WTC11 (cell line): ENCODE measurements around the gene GRIP2. TPM values are rescaled to one million over a fixed set of nuclear protein-coding genes. Genes with fewer than 3 reads are reported as not detected.

Experiments used
- ATAC-seq: fragments of 200-7000 bp; cut with Tn5 transposase; 2 replicates; pipeline ENCODE4 v1.10.0; 2021; ENCODE audit warnings: mild to moderate bottlenecking, moderate library complexity
- CTCF ChIA-PET: fragments of 300-600 bp; sonication (Branson Sonifier 250); formaldehyde crosslinking; loops from one replicate; lab custom pipeline; 2021; ENCODE audit warnings: antibody characterized with exemption; lab: Charles Lee
- POLR2A ChIA-PET: fragments of 350-600 bp; sonication (Branson Sonifier 250); formaldehyde crosslinking; loops from one replicate; lab custom pipeline; 2021; ENCODE audit warnings: antibody characterized with exemption; lab: Charles Lee
- DNase-seq: peaks from one replicate; pipeline ENCODE4 v3.0.0; 2021; ENCODE audit warnings: low spot score
- H3K27ac Mint-ChIP-seq: 2 replicates; pipeline ENCODE4 v1.8.0; 2021; ENCODE audit warnings: mixed read lengths
- H3K27me3 Mint-ChIP-seq: 2 replicates; pipeline ENCODE4 v1.8.0; 2021; ENCODE audit warnings: low read depth, mild to moderate bottlenecking, moderate library complexity, mixed read lengths
- H3K36me3 Mint-ChIP-seq: 2 replicates; pipeline ENCODE4 v1.8.0; 2021; ENCODE audit warnings: mixed read lengths
- H3K4me1 Mint-ChIP-seq: 2 replicates; pipeline ENCODE4 v1.8.0; 2022; ENCODE audit warnings: mixed read lengths
- H3K4me3 Mint-ChIP-seq: 2 replicates; pipeline ENCODE4 v1.8.0; 2021; ENCODE audit warnings: mild to moderate bottlenecking, moderate library complexity, mixed read lengths
- H3K9me3 Mint-ChIP-seq: 2 replicates; pipeline ENCODE4 v1.8.0; 2021; ENCODE audit warnings: mixed read lengths
- AR ChIP-seq: fragments of 250-450 bp; sonication (Bioruptor Pico); IDR thresholded peaks from 2 replicates; pipeline ENCODE4 v1.9.0; 2021; ENCODE audit warnings: mild to moderate bottlenecking
- CBFB ChIP-seq: sonication (generic); formaldehyde crosslinking; IDR thresholded peaks from 2 replicates; pipeline ENCODE4 v1.8.1; 2022; ENCODE audit warnings: mild to moderate bottlenecking, low read depth, missing genetic modification reagents
- CDX4 ChIP-seq: fragments of 250-450 bp; sonication (Bioruptor Pico); IDR thresholded peaks from 2 replicates; pipeline ENCODE4 v1.9.0; 2021; ENCODE audit warnings: moderate library complexity, mild to moderate bottlenecking, inconsistent platforms, borderline replicate concordance
- FOXP1 ChIP-seq: sonication (generic); formaldehyde crosslinking; IDR thresholded peaks from 2 replicates; pipeline ENCODE4 v1.8.0; 2022; ENCODE audit warnings: missing genetic modification reagents, mild to moderate bottlenecking, moderate library complexity, borderline replicate concordance
- GABPB1 ChIP-seq: sonication (generic); formaldehyde crosslinking; IDR thresholded peaks from 2 replicates; pipeline ENCODE4 v1.8.1; 2023; ENCODE audit warnings: mild to moderate bottlenecking, missing genetic modification reagents
- GRHL2 ChIP-seq: fragments of 250-450 bp; sonication (Bioruptor Pico); IDR thresholded peaks from 2 replicates; pipeline ENCODE4 v1.8.0; 2022; ENCODE audit warnings: mild to moderate bottlenecking, moderate library complexity; ENCODE audit not compliant: insufficient replicate concordance, severe bottlenecking
- HMGA2 ChIP-seq: fragments of 250-450 bp; sonication (Bioruptor Pico); IDR thresholded peaks from 2 replicates; pipeline ENCODE4 v1.4.0; 2021; ENCODE audit warnings: mild to moderate bottlenecking, moderate library complexity
- KAT7 ChIP-seq: sonication (generic); formaldehyde crosslinking; IDR thresholded peaks from 2 replicates; pipeline ENCODE4 v1.8.1; 2023; ENCODE audit warnings: missing genetic modification reagents, mild to moderate bottlenecking, borderline replicate concordance
- MAX ChIP-seq: sonication (generic); formaldehyde crosslinking; IDR thresholded peaks from 2 replicates; pipeline ENCODE4 v1.8.0; 2022; ENCODE audit warnings: mild to moderate bottlenecking, missing genetic modification reagents
- NFYB ChIP-seq: sonication (generic); formaldehyde crosslinking; conservative IDR thresholded peaks from 2 replicates; pipeline ENCODE4 v1.8.0; 2022; ENCODE audit warnings: low read depth, missing genetic modification reagents
- NR1H2 ChIP-seq: sonication (generic); formaldehyde crosslinking; IDR thresholded peaks from 2 replicates; pipeline ENCODE4 v1.9.0; 2021; ENCODE audit warnings: mild to moderate bottlenecking, moderate library complexity, missing genetic modification reagents
- SOX15 ChIP-seq: fragments of 250-450 bp; sonication (Bioruptor Pico); IDR thresholded peaks from 2 replicates; pipeline ENCODE4 v1.9.0; 2021; ENCODE audit warnings: mild to moderate bottlenecking
- STAT6 ChIP-seq: sonication (generic); formaldehyde crosslinking; conservative IDR thresholded peaks from 2 replicates; pipeline ENCODE4 v1.8.1; 2023; ENCODE audit warnings: mild to moderate bottlenecking, low read depth, missing genetic modification reagents, moderate library complexity
- TEAD1 ChIP-seq: sonication (generic); formaldehyde crosslinking; IDR thresholded peaks from 2 replicates; pipeline ENCODE4 v1.8.0; 2022; ENCODE audit warnings: mild to moderate bottlenecking, missing genetic modification reagents
- ZBTB43 ChIP-seq: sonication (generic); formaldehyde crosslinking; IDR thresholded peaks from 2 replicates; pipeline ENCODE4 v1.8.1; 2023; ENCODE audit warnings: mild to moderate bottlenecking, missing genetic modification reagents
- ZNF281 ChIP-seq: sonication (generic); formaldehyde crosslinking; IDR thresholded peaks from 2 replicates; pipeline ENCODE4 v1.8.0; 2023; ENCODE audit warnings: mild to moderate bottlenecking, missing genetic modification reagents
- ZNF396 ChIP-seq: fragments of 250-450 bp; sonication (Bioruptor Pico); IDR thresholded peaks from 2 replicates; pipeline ENCODE4 v1.8.0; 2021; ENCODE audit warnings: mild to moderate bottlenecking, moderate library complexity, borderline replicate concordance
- total RNA-seq: library from RNA; stranded (reverse); gene quantifications from 3 replicates; pipeline ENCODE4 v1.2.3, GENCODE V29; 2021

Gene GRIP2
- total RNA-seq, 1 experiment from 2014 or later, result 12.0 TPM

GRCh38 chr3:14506626-14507304 lies 33.4 kb downstream of the GRIP2 start:
- H3K9me3 Mint-ChIP-seq, result peaks cover 15% of the 10 kb centered on the region
- ATAC-seq (no peak), DNase-seq (no peak)
- no peak overlapping the region for H3K4me3 Mint-ChIP-seq
- POLR2A ChIA-PET, result no interaction called here
- TF ChIP-seq CBFB (CRISPR knock-in tag) (no peak), HMGA2 (CRISPR knock-in tag) (no peak), ZNF396 (CRISPR knock-in tag) (no peak), GABPB1 (CRISPR knock-in tag) (no peak), KAT7 (CRISPR knock-in tag) (no peak), NFYB (CRISPR knock-in tag) (no peak), NR1H2 (no peak), TEAD1 (CRISPR knock-in tag) (no peak), CDX4 (CRISPR knock-in tag) (no peak), ZNF281 (CRISPR knock-in tag) (no peak)
- CTCF ChIA-PET, result interaction anchor here (0.7 kb wide), 1 partner anchor 41 kb away, joined by 3 read pairs; no protein-coding TSS in a partner anchor
- peaks cover 3% of the 10 kb centered on the region; the same call in 1 of the 2 replicates for H3K27me3 Mint-ChIP-seq
- peaks cover 13% of the 10 kb centered on the region for H3K36me3 Mint-ChIP-seq
- H3K27ac Mint-ChIP-seq, result no peak overlapping the region
- peaks cover 6% of the 10 kb centered on the region; the same call in 1 of the 2 replicates for H3K4me1 Mint-ChIP-seq

- peaks cover 15% of the 10 kb centered on the region for H3K36me3 Mint-ChIP-seq
- CTCF ChIA-PET, result interaction anchor here (2.6 kb wide), 2 partner anchors 43 to 303 kb away, joined by 13 to 14 read pairs; no protein-coding TSS in a partner anchor
- H3K9me3 Mint-ChIP-seq, result peaks cover 21% of the 10 kb centered on the region
- peaks cover 4% of the 10 kb centered on the region; the same call in 1 of the 2 replicates for H3K4me1 Mint-ChIP-seq
- POLR2A ChIA-PET, result no interaction called here
- no peak for TF ChIP-seq MAX (CRISPR knock-in tag)
- no peak for TF ChIP-seq STAT6 (CRISPR knock-in tag)
- TF ChIP-seq AR (CRISPR knock-in tag), result no peak
- no peak for TF ChIP-seq SOX15 (CRISPR knock-in tag)
- TF ChIP-seq FOXP1 (CRISPR knock-in tag), result no peak
- no peak for TF ChIP-seq ZBTB43 (CRISPR knock-in tag)
- no peak for TF ChIP-seq GRHL2
- ATAC-seq (no peak), DNase-seq (no peak)
- H3K27me3 Mint-ChIP-seq, result peaks cover 3% of the 10 kb centered on the region; the same call in 1 of the 2 replicates
- H3K4me3 Mint-ChIP-seq, result no peak overlapping the region
- no peak overlapping the region for H3K27ac Mint-ChIP-seq
These were observed 34.2 kb downstream of the GRIP2 start for GRCh38 chr3:14505803-14506500.
